HUES64 (cell line): ENCODE results near the gene LTBP2.
A peak's percentile ranks its signal among the peaks of the same experiment; 100 is the strongest.

Source experiments
- H3K27ac ChIP-seq: 2 replicates; pipeline ENCODE4 v1.7.0; 2013; ENCODE audit warnings: low read depth, low read length, inconsistent platforms
- H3K27me3 ChIP-seq: 2 replicates; pipeline ENCODE4 v1.6.1; 2013; ENCODE audit warnings: mild to moderate bottlenecking, low read length; ENCODE audit not compliant: insufficient read depth
- H3K36me3 ChIP-seq: 2 replicates; pipeline ENCODE4 v1.6.1; 2013; ENCODE audit warnings: mild to moderate bottlenecking, low read length; ENCODE audit not compliant: insufficient read depth
- H3K4me1 ChIP-seq: 2 replicates; pipeline ENCODE4 v1.6.1; 2013; ENCODE audit warnings: mild to moderate bottlenecking, low read length, moderate library complexity; ENCODE audit not compliant: insufficient read depth
- H3K4me3 ChIP-seq: 2 replicates; pipeline ENCODE4 v1.5.1; 2013; ENCODE audit warnings: mild to moderate bottlenecking, low read length, moderate library complexity
- H3K9ac ChIP-seq: 2 replicates; pipeline ENCODE4 v1.6.1; 2013; ENCODE audit warnings: mild to moderate bottlenecking, low read depth, low read length
- H3K9me3 ChIP-seq: 2 replicates; pipeline ENCODE4 v1.6.1; 2013; ENCODE audit warnings: low read depth, low read length; ENCODE audit not compliant: insufficient read depth
- WGBS: fragments of 150-250, 120-280 bp; methylation state at CpG from one replicate; pipeline ENCODE4 v1.1.7; 2013; ENCODE audit warnings: missing lambda C conversion rate; 5-methylcytosine and 5-hydroxymethylcytosine counted together

LTBP2 gene

DNA sequence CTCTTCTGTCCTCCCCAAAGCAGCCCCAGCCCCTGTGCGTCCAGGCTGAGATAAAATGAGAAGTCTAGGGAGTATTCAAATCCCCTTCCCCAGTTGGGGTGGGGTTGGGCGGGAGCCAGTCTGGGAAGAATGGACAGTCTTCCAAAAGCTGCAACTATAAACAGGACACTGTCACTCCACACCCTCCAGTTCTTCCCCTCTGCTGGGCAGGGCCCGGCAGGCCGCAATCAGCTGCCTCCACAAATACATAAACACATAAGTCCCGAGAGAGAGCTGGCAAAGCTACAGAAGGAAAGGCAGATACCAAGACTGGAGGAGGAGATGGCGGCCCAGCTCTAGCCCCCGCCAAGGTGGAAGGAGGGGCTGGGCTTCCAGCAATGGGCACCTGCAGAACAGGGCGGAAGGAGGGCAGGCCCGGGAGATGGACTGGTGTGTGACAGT, 12.7 kb downstream of the LTBP2 start:
- H3K4me3 ChIP-seq = no peak overlapping the region
- no peaks in the 10 kb centered on the region; the same call in 1 of the 2 replicates for H3K27me3 ChIP-seq
- H3K9me3 ChIP-seq = no peaks in the 10 kb centered on the region
- WGBS = 92% methylated on average over 7 of the region's 9 CpGs
- H3K36me3 ChIP-seq = no peaks in the 10 kb centered on the region
- H3K9ac ChIP-seq = no peak overlapping the region
- H3K4me1 ChIP-seq = no peaks in the 10 kb centered on the region
- H3K27ac ChIP-seq = no peak overlapping the region

DNA sequence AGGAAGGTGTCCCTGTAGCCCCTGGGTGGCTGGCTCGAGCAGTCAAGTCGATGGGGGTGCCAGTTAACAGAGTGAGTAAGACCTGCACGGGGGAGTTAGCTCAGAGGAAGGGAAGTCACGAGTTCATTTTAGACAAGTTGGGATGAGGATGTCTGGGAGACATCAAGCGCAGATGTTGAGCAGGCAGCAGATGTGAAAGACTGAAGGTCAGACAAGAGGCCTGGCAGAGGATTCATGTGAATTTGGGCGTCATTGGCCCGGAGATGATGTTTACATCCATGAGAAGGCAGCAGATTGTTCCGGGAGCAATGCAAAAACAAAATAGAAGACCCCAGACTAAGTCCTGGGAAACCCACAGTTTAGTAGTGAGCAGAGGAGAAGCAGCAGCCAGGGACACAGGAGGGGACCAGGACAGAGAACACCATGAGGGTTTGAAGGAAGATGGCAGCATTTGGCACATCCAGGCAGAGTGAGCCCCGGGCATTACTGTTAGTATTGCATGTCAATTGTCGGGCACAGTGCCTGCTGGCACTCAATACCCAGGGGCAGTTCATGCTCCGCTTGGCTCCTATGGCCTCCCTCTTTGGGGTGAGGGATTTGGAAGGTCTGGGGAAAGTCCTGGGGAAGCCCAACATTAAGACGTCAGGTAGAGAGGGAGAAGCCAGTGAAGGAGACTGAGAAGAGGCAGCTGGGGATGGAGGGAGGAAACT, 15.1 kb downstream of the LTBP2 start:
- Histone ChIP-seq H3K27me3 (no peaks in the 10 kb centered on the region; the same call in 1 of the 2 replicates), H3K27ac (no peak overlapping the region), H3K4me3 (no peak overlapping the region), H3K4me1 (no peaks in the 10 kb centered on the region), H3K9me3 (no peaks in the 10 kb centered on the region), H3K9ac (no peak overlapping the region), H3K36me3 (no peaks in the 10 kb centered on the region)
- WGBS = 90% methylated on average over 12 of the region's 12 CpGs

DNA sequence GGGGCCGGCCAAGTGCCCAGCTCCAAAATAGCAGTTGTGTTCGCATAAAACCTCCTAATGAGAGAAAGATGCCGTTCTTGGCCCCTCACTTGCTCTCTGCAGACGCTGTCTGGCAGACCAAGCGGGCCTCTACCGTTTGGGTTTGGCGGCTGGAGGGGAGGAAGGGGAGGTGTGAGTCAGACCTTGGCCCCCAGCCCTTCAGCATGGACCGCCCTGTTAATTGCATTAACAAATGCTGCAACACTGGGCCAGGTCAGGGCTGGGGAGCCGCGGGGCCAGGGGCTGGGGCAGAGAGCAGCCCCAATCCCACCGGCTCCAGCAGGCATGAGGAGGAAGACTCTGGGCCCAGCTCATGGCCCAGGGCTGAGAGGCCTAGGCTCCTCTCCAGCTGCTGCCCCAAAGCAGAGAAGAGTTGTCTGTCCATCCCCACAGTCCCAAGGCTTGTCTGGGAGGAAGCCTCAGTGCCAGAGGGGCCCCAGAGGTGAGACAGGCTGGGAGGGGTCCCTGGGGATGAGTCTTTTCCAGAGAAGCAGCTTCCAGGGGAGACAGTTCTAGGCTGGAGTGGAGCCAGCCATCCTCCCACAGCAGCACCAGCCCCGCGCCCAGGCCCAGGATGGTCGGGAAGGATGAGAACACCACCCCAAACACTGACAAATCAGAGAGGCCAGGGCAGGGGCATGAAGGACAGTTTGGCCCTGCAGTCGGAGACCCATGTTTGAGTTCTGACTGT, 16.9 kb downstream of the LTBP2 start:
- 80% methylated on average over 15 of the region's 15 CpGs for WGBS
- no peaks in the 10 kb centered on the region; the same call in 1 of the 2 replicates for H3K27me3 ChIP-seq
- H3K4me1 ChIP-seq = no peaks in the 10 kb centered on the region
- no peak overlapping the region for H3K27ac ChIP-seq
- H3K9me3 ChIP-seq = no peaks in the 10 kb centered on the region
- H3K9ac ChIP-seq = peak overlapping the region; percentile 26; the same call in 1 of the 2 replicates
- H3K4me3 ChIP-seq = no peak overlapping the region
- H3K36me3 ChIP-seq = no peaks in the 10 kb centered on the region

DNA sequence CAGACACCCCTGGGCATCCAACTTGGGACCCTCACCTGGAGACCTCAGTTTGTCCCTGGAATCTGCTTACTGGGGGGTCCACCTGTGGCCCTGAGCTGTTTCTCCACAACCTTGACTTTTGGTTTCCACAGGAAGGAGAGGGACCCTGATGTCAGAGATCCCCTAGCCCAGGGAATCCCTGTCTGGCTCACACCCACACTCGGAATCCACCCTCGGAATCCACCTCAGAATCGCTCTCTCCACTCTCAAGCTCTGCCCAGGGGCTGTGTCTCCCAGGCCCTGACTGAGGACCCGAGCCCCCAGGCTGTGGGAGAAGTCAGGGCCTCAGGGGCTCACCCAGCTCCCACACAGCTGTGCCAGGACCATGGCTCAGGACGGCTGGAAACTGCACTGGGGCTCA, 17.4 kb downstream of the LTBP2 start:
- WGBS = 88% methylated on average over 5 of the region's 5 CpGs
- Histone ChIP-seq H3K27ac (no peak overlapping the region), H3K9ac (peak overlapping the region; percentile 26; the same call in 1 of the 2 replicates)

DNA sequence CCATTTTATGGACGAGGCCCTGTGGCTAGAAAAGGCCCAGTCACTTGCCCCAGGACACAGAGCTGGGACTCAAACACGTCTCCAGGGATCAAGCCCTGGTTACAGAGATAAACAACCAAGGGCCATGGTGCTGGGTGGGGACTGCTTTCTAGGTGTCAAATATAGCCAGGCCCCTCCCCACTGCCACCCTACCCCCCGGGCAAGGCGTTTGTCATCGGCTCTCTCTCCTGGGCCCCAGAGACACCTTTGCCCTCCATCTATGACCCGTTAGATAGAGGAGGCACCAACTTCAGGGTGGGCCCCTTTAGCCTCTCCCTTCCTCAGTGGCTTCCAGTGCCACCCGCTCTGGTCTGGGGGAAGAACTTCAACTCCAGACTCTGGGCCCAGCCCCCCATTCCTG, 18.0 kb downstream of the LTBP2 start:
- Histone ChIP-seq H3K4me3 (no peak overlapping the region), H3K27ac (no peak overlapping the region)
- 94% methylated on average over 7 of the region's 7 CpGs for WGBS

More for the DNA sequence above, 17.4 kb downstream of the LTBP2 start:
- Histone ChIP-seq H3K36me3 (no peaks in the 10 kb centered on the region), H3K9me3 (no peaks in the 10 kb centered on the region), H3K27me3 (no peaks in the 10 kb centered on the region; the same call in 1 of the 2 replicates), H3K4me1 (no peaks in the 10 kb centered on the region), H3K4me3 (no peak overlapping the region)

DNA sequence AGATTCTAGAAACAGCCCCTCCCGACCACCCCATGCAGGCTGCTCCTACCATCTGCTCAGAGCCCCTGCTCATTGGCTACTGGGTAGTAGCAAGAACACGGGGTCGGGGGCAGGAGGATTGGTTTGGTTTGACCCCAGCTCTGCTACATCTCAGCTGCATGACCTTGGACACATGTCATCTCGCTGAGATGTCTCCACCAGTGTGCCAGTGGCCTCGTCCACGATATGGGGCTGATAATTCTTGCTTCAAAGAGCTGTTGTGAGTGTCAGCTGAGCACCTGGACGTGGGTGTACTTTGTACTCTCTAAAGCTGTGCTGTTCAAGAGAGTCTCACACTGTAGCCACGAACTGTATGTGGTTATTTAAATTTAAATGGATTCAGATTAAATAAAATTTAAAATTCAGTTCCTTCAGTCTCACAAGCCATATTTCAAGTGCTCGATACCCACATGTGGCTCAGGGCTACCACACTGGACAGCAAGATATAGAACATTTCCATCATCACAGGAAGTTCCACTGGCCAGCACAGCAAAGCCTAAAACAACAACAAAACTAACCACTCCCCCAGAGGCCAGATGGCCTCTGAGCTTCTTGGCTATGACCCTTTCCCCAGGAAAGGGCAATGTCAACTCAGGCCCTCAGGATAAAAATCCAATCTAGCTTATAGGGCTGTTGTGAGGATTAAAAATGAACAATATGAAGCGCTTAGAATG, 18.6 kb downstream of the LTBP2 start:
- no peak overlapping the region for H3K4me3 ChIP-seq
- no peaks in the 10 kb centered on the region for H3K9me3 ChIP-seq
- H3K27ac ChIP-seq = no peak overlapping the region
- no peaks in the 10 kb centered on the region for H3K36me3 ChIP-seq
- H3K4me1 ChIP-seq = no peaks in the 10 kb centered on the region
- 90% methylated on average over 9 of the region's 10 CpGs for WGBS
- H3K27me3 ChIP-seq = no peaks in the 10 kb centered on the region; the same call in 1 of the 2 replicates
- H3K9ac ChIP-seq = no peak overlapping the region

More for the DNA sequence above, 18.0 kb downstream of the LTBP2 start:
- Histone ChIP-seq H3K36me3 (no peaks in the 10 kb centered on the region), H3K9ac (no peak overlapping the region), H3K27me3 (no peaks in the 10 kb centered on the region; the same call in 1 of the 2 replicates), H3K9me3 (no peaks in the 10 kb centered on the region), H3K4me1 (no peaks in the 10 kb centered on the region)

DNA sequence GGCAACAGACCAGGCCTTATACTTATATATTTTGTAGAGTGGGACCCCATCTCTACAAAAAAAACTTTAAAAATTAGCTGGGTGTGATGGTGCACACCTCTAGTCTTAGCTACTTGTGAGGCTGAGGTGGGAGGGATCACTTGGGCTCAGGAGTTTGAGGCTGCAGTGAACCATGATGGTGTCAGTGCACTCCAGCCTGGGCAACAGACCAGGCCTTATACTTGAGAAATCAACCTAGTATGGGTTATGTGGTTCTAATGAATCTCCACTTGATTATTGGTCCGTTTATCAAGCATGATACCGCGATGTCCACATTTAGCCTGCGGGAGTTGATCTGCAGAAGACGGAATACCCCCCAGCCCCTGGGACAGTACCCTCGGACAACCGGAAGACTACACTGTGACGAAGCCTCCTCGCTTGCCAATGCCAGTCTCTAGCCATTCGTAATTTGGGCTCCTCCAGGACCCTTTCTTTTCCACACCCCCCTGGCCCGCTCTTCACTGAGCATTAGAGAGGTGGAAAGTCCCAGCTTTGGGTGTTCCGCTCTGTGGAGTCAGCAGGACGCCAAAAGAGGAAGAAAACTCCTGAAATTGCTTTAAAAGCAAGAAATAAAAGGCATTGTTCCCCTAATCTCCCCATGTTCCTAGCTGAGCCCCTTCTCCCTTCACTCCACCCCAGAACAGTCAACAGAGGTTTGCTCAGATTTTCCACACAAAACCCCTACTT, 19.4 kb downstream of the LTBP2 start:
- 95% methylated on average over 13 of the region's 13 CpGs for WGBS
- Histone ChIP-seq H3K9me3 (no peaks in the 10 kb centered on the region), H3K27ac (no peak overlapping the region), H3K36me3 (no peaks in the 10 kb centered on the region), H3K4me1 (no peaks in the 10 kb centered on the region), H3K4me3 (no peak overlapping the region), H3K9ac (no peak overlapping the region), H3K27me3 (no peaks in the 10 kb centered on the region)

DNA sequence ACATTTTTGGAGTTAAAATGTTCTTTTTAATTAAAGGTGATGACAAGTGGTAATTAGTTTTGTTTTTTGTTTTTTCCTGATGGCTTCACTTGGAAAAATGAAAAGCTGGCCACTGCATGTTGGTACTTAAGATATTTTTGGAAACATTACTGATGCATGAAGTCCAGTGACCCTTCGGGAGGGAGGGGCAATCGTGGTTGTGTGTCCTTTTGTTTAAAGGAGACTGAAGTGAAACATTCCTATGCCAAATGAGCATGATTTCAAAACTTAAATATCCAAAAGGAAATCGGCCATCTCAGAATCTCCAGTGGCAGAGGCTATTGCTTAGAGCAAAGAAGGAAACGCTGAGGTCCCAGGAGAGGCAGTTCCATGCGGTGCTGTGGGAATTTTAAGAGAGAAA, 20.1 kb downstream of the LTBP2 start:
- no peak overlapping the region for H3K4me3 ChIP-seq
- no peaks in the 10 kb centered on the region for H3K36me3 ChIP-seq
- WGBS = 95% methylated on average over 5 of the region's 5 CpGs
- H3K4me1 ChIP-seq = no peaks in the 10 kb centered on the region
- no peaks in the 10 kb centered on the region for H3K9me3 ChIP-seq
- H3K9ac ChIP-seq = no peak overlapping the region
- H3K27ac ChIP-seq = no peak overlapping the region
- H3K27me3 ChIP-seq = no peaks in the 10 kb centered on the region

DNA sequence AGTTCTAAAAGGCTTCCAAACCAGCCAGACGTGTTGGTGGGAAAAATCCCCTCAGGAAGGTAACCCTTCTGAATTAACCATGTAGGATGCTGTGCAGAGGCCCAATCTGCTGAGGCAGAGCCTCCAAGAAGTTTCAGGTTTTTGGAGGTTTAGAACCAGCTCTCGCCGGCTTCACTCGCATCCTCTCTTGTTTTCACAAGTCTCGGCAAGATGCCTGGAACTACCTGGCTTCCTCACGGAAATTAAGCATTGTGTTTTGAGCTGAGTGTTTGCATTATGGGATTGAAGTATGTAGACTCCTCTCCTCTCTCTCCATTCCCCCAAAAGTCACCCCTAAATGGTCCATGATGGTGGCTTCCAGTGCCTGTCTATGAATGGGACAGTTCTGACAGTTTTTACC, 20.6 kb downstream of the LTBP2 start:
- no peaks in the 10 kb centered on the region for H3K4me1 ChIP-seq
- no peak overlapping the region for H3K27ac ChIP-seq
- H3K36me3 ChIP-seq = no peaks in the 10 kb centered on the region
- H3K9me3 ChIP-seq = no peaks in the 10 kb centered on the region
- H3K27me3 ChIP-seq = no peaks in the 10 kb centered on the region
- 90% methylated on average over 6 of the region's 6 CpGs for WGBS
- H3K9ac ChIP-seq = no peak overlapping the region
- no peak overlapping the region for H3K4me3 ChIP-seq

DNA sequence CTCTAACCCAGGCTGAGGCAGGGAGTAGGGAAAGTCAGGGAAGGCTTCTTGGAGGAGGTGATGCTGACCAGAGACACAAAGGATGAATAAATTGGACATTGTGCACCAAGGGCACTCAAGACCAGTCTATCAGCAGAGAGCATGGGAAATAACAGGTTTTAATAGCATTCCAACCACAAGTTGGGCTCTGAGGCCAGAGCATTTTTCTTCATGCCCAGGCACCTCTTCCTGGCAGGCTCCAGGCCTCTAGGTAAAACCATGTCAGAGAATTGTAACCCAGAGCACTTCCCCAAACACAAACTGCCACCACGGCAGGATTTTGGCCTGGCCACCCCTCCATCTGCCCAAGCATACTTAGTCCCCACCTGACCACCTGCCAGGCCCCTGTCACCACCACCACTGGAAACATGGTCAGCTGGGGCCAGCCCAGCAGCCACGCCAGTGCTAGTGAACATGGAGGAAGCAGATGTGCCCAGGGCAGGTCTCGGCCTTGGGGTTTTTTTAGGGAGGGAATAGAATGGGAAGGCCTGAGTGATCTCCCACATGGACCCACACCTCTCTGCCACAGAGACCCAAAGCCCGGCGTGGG, 22.7 kb downstream of the LTBP2 start:
- no peaks in the 10 kb centered on the region for H3K27me3 ChIP-seq
- H3K4me3 ChIP-seq = no peak overlapping the region
- H3K27ac ChIP-seq = no peak overlapping the region
- no peaks in the 10 kb centered on the region for H3K4me1 ChIP-seq
- H3K36me3 ChIP-seq = no peaks in the 10 kb centered on the region
- H3K9me3 ChIP-seq = no peaks in the 10 kb centered on the region
- 94% methylated on average over 5 of the region's 5 CpGs for WGBS
- H3K9ac ChIP-seq = no peak overlapping the region
